ENCODE measurements around the gene KCNA2. TPM values are rescaled to one million over a fixed set of nuclear protein-coding genes. Genes with fewer than 3 reads are reported as not detected.

The KCNA2 gene
- polyA plus RNA-seq, 1 donor (not counting 4 experiments of a cell fraction or from before 2014, with no cell fraction given): 0.03 TPM

GRCh38 chr1:110604586-110605148 lies 1.5 kb downstream of the KCNA2 start:
- Histone ChIP-seq H3K4me3 (ENCODE audit: control insufficient read depth in 2 of 3, extremely low read depth in 1 of 3, insufficient read depth in 2 of 3, low read depth in 1 of 3, low read length in 3 of 3) (no peak overlapping the region), H3K36me3 (ENCODE audit: control insufficient read depth in 2 of 2, extremely low read depth in 1 of 2, insufficient read depth in 2 of 2, low read length in 2 of 2) (no peaks in the 10 kb centered on the region), H3K4me2 (ENCODE audit: control insufficient read depth, extremely low read depth, insufficient read depth, low read depth, low read length) (no peak overlapping the region), H3K9me3 (ENCODE audit: control insufficient read depth, low read depth, low read length) (no peaks in the 10 kb centered on the region), H3K9me1 (ENCODE audit: control insufficient read depth, extremely low read depth, insufficient read depth, low read length) (no peaks in the 10 kb centered on the region), H4K20me1 (ENCODE audit: control insufficient read depth, extremely low read depth, insufficient read depth, low read length) (no peaks in the 10 kb centered on the region), H3K27me3 (ENCODE audit: control insufficient read depth, extremely low read depth, insufficient read depth, low read length) (peaks cover 54% of the 10 kb centered on the region), H3K9ac (ENCODE audit: control insufficient read depth, extremely low read depth, insufficient read depth, low read length) (no peak overlapping the region), H3K4me1 (ENCODE audit: control insufficient read depth, extremely low read depth, insufficient read depth, low read length) (peaks cover 5% of the 10 kb centered on the region), H3K79me2 (ENCODE audit: control insufficient read depth, insufficient read depth, low read length) (no peaks in the 10 kb centered on the region), H2AFZ (ENCODE audit: control insufficient read depth, low read length) (no peak overlapping the region), H3K27ac (ENCODE audit: control insufficient read depth, insufficient read depth, low read length) (no peak overlapping the region)
- TF ChIP-seq EZH2 (IDR thresholded peaks at IDR 0.05; ENCODE audit: low read length) (no peak), CTCF (optimal IDR thresholded peaks at IDR 0.05 in 1 of 3, IDR thresholded peaks at IDR 0.05 in 1 of 3, conservative IDR thresholded peaks at IDR 0.05 in 1 of 3; ENCODE audit: extremely low read depth in 1 of 3, insufficient read depth in 2 of 3, low read length in 3 of 3) (no peak)
- DNase-seq (ENCODE audit: low read depth, low spot score) (no peak), FAIRE-seq (no peak)
- dilution Hi-C loops (cut with MboI; ENCODE audit: extremely low pct_ligation_motif_present, low sequenced_read_pairs): no loop called here

GRCh38 chr1:110603058-110603457 lies 3.1 kb downstream of the KCNA2 start:
- Histone ChIP-seq H3K27me3 (ENCODE audit: control insufficient read depth, extremely low read depth, insufficient read depth, low read length) (peaks cover 38% of the 10 kb centered on the region), H3K79me2 (ENCODE audit: control insufficient read depth, insufficient read depth, low read length) (no peaks in the 10 kb centered on the region), H3K9me1 (ENCODE audit: control insufficient read depth, extremely low read depth, insufficient read depth, low read length) (no peaks in the 10 kb centered on the region), H3K9ac (ENCODE audit: control insufficient read depth, extremely low read depth, insufficient read depth, low read length) (no peak overlapping the region), H3K36me3 (ENCODE audit: control insufficient read depth in 2 of 2, extremely low read depth in 1 of 2, insufficient read depth in 2 of 2, low read length in 2 of 2) (no peaks in the 10 kb centered on the region), H3K4me2 (ENCODE audit: control insufficient read depth, extremely low read depth, insufficient read depth, low read depth, low read length) (no peak overlapping the region), H2AFZ (ENCODE audit: control insufficient read depth, low read length) (no peak overlapping the region), H3K9me3 (ENCODE audit: control insufficient read depth, low read depth, low read length) (no peaks in the 10 kb centered on the region), H3K4me3 (ENCODE audit: control insufficient read depth in 2 of 3, extremely low read depth in 1 of 3, insufficient read depth in 2 of 3, low read depth in 1 of 3, low read length in 3 of 3) (no peak overlapping the region), H3K4me1 (ENCODE audit: control insufficient read depth, extremely low read depth, insufficient read depth, low read length) (peaks cover 5% of the 10 kb centered on the region), H4K20me1 (ENCODE audit: control insufficient read depth, extremely low read depth, insufficient read depth, low read length) (no peaks in the 10 kb centered on the region), H3K27ac (ENCODE audit: control insufficient read depth, insufficient read depth, low read length) (no peak overlapping the region)
- FAIRE-seq: no peak
- no peak for DNase-seq (ENCODE audit: low read depth, low spot score)
- no peak for TF ChIP-seq CTCF (optimal IDR thresholded peaks at IDR 0.05 in 1 of 3, IDR thresholded peaks at IDR 0.05 in 1 of 3, conservative IDR thresholded peaks at IDR 0.05 in 1 of 3; ENCODE audit: extremely low read depth in 1 of 3, insufficient read depth in 2 of 3, low read length in 3 of 3)
- no peak for TF ChIP-seq EZH2 (IDR thresholded peaks at IDR 0.05; ENCODE audit: low read length)
- dilution Hi-C loops (cut with MboI; ENCODE audit: extremely low pct_ligation_motif_present, low sequenced_read_pairs): no loop called here

All from keratinocyte (primary cell).